ENCODE data around the gene XPNPEP3.
A peak's percentile ranks its signal among the peaks of the same experiment; 100 is the strongest.

Gene XPNPEP3

GRCh38 chr22:40939202-40939601 lies 82.3 kb downstream of the XPNPEP3 start:
- DNase-seq (ENCODE audit: low read depth in 2 of 2), result no peak

DNA sequence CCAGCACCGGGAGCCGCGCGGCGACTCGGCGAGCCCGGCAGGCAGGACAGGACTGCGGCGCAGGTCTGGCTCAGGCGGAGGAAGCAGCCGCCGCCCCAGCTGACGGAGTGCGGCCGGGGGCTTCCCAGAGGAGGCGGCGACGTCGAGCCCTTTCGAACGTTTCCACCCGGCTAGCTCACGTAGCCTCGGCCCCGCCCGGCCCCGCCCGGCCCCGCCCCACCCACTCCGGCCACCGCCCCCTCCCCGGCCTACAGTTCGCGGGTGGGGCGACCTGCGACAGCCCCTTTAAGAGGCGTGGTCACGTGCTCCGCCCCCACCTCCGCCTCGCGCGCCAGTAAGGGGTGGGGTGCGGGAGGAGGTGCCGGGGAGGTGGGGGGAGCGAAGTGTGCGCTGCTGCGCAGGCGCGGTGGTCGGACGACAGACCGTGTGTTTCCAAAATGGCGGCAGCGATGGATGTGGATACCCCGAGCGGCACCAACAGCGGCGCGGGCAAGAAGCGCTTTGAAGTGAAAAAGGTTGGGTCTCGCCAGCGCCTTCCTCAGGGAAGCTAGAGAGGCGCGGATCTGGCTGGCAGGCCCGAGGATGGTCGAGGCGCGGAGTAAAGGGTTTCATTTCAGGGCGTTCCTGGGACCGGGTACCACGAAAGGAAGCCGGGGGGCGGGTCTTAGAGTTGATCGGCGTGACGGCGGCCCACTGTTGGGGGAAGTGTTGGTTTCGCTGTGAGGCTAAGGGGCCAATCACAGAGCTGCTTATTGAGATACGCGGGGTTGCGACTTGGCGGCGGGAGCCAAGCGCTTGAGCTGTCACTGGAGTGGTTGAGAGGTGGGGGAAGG lies 94.2 kb downstream of the XPNPEP3 start, which contains the start of gene RBX1:
TSS of gene RBX1 (plus strand) at position 417 of the 833 bp plus-strand sequence. CDS start at position 438, 21 bp downstream.
- DNase-seq (ENCODE audit: low read depth in 2 of 2), result peak; percentile 96 to 97

- no peak for DNase-seq (ENCODE audit: low read depth in 2 of 2)
Measured at GRCh38 chr22:40951795-40952605, 95.1 kb downstream of the XPNPEP3 start.

DNA sequence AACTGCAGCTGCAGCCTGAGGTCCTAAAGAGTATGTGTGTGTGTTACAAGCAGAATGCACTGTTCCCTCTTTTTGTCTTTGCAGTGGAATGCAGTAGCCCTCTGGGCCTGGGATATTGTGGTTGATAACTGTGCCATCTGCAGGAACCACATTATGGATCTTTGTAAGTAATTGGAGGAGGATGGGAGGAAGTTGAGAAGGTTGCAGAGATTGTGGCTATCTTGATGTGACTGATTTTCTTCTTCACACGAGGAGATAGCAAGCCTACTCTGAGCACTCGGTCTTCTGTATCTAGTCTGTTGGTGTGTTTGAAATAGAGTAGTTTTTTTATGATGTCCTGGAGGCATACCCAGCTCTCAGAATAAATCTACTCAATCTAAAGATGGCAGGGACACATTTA lies 96.5 kb downstream of the XPNPEP3 start:
- DNase-seq (ENCODE audit: low read depth in 2 of 2), result no peak

DNA sequence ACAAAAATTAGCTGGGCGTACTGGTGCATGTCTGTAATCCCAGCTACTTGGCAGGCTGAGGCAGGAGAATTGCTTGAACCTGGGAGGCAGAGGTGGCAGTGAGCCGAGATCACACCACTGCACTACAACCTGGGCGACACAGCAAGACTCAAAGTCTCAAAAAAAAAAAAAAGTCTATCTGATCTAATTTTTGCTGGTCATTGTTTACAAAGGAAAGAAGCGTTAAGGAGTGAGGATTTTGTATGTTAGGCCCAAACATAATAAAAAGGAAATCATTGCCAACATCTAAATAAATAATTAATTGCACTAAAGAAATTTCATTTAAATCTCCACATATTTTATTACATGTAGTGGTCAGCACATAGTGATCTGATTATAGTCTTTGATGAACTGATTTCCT lies 97.2 kb downstream of the XPNPEP3 start:
- DNase-seq (ENCODE audit: low read depth in 2 of 2), result no peak

GRCh38 chr22:40955571-40955970 lies 98.6 kb downstream of the XPNPEP3 start:
- DNase-seq (ENCODE audit: low read depth in 2 of 2), result no peak

DNA sequence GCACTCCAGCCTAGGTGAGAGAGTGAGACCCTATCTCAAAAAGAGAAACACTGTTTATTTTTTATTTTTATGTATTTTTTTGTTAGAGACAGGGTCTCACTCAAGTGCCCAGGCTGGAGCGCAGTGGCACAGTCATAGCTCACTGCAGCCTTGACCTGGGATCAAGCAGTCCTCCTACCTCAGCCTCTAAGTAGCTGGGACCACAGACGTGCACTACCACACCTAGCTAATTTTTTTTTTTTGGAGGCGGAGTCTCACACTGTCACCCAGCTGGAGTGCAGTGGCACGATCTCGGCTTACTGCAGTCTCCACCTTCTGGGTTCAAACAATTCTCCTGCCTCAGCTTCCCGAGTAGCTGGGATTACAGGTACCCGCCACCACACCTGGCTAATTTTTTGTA lies 100.7 kb downstream of the XPNPEP3 start:
- DNase-seq (ENCODE audit: low read depth in 2 of 2), result no peak

DNA sequence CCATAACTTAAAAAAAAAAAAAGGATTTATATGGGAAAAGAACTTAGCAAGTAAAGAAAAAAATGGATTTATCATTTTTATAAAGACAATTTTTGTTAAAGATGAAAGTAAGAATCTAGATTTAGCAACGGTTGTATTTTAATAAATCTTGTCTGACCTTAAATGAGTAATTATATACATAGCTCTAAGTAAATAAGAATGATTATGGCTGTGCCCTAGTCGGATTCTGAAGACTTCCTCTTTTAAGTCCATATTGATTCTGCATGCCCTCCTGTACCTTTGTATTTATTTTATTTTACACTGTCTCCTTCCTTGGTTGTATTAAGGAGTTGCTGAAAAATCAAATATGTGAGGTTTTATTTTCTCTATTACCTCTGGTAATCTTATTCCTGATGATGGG lies 101.4 kb downstream of the XPNPEP3 start:
- DNase-seq (ENCODE audit: low read depth in 2 of 2), result no peak

- no peak for DNase-seq (ENCODE audit: low read depth in 2 of 2)
Measured at GRCh38 chr22:40960145-40960544, 103.2 kb downstream of the XPNPEP3 start.

DNA sequence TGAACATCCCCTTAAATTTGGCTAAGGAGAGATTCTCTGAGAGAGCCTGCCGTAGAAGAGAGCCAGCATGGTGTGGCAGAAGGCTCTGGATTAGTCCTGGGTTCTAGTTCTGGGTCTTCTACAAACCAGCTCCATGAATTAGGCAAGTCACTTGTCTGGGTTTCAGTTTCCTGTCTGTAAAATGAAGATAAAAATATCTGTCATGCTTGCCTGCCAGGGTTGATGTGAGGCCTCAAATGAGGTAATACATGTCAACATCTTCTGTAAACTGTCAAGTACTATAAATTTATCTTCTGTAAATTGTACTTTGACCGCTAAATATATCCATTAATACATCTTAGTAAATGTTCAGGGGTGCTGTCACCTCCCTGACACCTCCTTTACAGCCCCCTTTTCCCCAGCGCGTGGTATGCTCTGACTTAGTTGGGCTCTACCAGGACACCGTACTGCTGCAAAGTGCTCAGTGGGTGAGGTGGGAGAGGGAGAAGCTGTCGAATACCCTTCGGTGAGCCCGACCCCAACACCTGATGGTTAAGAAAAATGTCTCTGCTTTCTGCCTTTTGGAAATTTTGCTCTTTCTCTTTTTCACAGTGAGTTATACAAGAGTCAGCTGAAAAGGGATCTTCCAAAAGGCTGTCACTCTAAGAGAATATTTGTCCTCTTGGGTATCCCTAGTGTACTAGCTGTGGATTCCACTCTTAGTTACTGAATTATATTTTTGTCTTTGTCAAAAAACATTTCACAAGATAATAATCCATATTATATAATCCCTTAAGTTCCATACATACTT lies 109.2 kb downstream of the XPNPEP3 start:
- no peak for DNase-seq (ENCODE audit: low read depth in 2 of 2)

GRCh38 chr22:40966726-40967085 lies 109.8 kb downstream of the XPNPEP3 start:
- DNase-seq (ENCODE audit: low read depth in 2 of 2), result no peak

GRCh38 chr22:40967111-40967760 lies 110.3 kb downstream of the XPNPEP3 start:
- DNase-seq (ENCODE audit: low read depth in 2 of 2), result no peak

- DNase-seq (ENCODE audit: low read depth in 2 of 2), result no peak
Measured at GRCh38 chr22:40972587-40972986, 115.6 kb downstream of the XPNPEP3 start.

DNA sequence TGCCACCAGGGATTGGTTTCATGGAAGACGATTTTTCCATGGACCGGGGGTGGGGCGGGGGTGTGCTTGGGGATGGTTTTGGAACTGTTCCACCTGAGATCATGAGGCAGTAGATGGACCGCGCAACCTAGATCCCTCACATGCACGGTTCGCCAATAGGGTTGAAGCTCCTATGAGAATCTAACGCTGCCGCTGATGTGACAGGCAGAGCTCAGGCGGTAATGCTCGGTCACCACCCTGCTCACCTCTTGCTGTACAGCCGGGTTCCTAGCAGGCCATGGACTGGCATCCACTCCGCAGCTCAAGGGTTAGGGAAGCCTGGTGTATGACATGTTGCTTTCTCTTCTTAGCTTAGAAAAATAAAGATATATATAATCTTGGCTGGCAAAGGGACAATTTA lies 116.2 kb downstream of the XPNPEP3 start:
- no peak for DNase-seq (ENCODE audit: low read depth in 2 of 2)

DNA sequence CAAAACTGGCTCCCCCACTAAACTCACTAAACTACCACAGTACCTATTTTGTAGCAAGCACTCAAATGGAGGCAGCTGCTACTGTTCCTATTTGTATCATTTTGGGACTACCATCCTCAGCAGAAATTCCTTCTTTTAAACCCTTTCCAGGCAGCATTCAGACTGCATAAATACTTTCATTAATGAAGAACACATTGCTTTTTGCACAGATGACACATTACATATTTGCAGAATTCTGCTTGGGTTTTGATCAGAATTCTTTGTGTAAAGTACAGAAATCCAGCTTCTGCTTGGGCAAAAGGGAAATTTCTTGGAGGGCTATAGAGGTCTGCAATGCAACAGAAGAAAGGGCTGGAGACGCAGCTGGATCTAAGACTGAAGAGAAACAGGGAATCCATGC lies 118.4 kb downstream of the XPNPEP3 start:
- no peak for DNase-seq (ENCODE audit: low read depth in 2 of 2)

GRCh38 chr22:40976866-40977700 lies 120.1 kb downstream of the XPNPEP3 start:
- DNase-seq (ENCODE audit: low read depth in 2 of 2), result no peak

DNA sequence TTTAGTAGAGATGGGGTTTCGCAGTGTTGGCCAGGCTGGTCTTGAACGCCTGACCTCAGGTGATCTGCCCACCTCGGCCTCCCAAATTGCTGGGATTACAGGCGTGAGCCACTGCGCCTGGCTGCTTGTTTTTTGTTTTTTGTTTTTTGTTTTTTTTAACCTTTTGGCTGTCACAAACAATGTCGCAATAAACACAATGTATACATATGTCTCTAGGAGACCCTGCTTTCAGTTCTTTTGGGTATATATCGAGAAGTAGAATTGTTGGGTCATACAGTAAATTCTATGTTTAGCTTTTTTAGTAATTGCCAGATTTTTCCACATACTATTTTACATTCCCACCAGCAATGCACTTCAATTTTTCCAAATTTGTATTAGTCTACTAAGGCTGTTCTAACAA lies 122.2 kb downstream of the XPNPEP3 start:
- no peak for DNase-seq (ENCODE audit: low read depth in 2 of 2)

DNA sequence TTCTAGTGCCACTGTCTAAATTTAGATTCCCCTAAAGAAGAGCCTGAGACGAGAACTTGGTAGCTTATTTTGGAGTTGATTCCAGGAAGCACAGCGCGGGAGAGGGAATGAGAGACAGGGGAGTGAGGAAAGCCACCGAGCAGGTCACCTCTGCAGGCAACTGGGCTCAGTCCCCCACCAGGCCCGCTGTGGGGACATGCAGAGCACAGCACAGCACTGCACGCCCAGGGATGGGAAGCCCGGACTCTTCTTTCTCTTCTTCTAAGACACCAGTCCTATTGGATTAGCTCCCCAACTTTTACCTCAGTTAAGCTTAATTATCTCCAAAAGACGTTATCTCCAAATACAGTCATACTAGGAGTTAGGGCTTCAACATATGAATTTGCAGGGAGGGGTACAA lies 122.9 kb downstream of the XPNPEP3 start:
- no peak for DNase-seq (ENCODE audit: low read depth in 2 of 2)

All from stimulated activated CD8-positive, alpha-beta memory T cell treated with anti-CD3 and anti-CD28 coated beads, Interleukin-2, amount 100 ng/mL, for 1 hour (primary cell).